Common myeloid progenitor, CD34-positive (primary cell): ENCODE data around the gene DDC.
"Not testable (repeated sequence)": the region's sequence is repeated elsewhere in the genome, so short reads cannot be mapped to it uniquely, and the experiment has no call there.

Experiments
- CTCF ChIA-PET: fragments of 350-600 bp; sonication (Branson Sonifier 250); formaldehyde crosslinking; loops from one replicate; lab custom pipeline; 2021; ENCODE audit warnings: antibody characterized with exemption; lab: Charles Lee
- POLR2A ChIA-PET: fragments of 350-600 bp; sonication (Branson Sonifier 250); formaldehyde crosslinking; loops from one replicate; lab custom pipeline; 2021; ENCODE audit warnings: antibody characterized with exemption; lab: Charles Lee
- DNase-seq, 3 donors: peaks; one replicate each; pipeline versions ENCODE4 v3.0.0 to v3.0.0-alpha.2; 2013
- H3K27ac ChIP-seq, 2 experiments: 1 replicate in 1 of 2; 2 replicates in 1 of 2; pipeline ENCODE4 v1.7.0; 2013; ENCODE audit warnings: inconsistent platforms in 2 of 2, low read length in 2 of 2, mild to moderate bottlenecking in 2 of 2, low read depth in 1 of 2, moderate library complexity in 1 of 2; ENCODE audit not compliant: severe bottlenecking in 2 of 2, insufficient read depth in 1 of 2, poor library complexity in 1 of 2
- H3K27me3 ChIP-seq, 5 experiments: replicated peaks in 2 of 5; 1 replicate in 3 of 5; 2 replicates in 2 of 5; pipeline versions ENCODE4 v1.6.1 to v1.7.0; 2013; ENCODE audit warnings: low read length in 4 of 5, mild to moderate bottlenecking in 2 of 5, moderate library complexity in 2 of 5, inconsistent platforms in 1 of 5; ENCODE audit not compliant: insufficient read depth in 5 of 5, control insufficient read depth in 4 of 5
- H3K36me3 ChIP-seq, 4 experiments: 1 replicate in 2 of 4; 2 replicates in 2 of 4; pipeline versions ENCODE4 v1.6.1 to v1.7.0; 2013; ENCODE audit warnings: low read length in 3 of 4, control low read depth in 1 of 4, mild to moderate bottlenecking in 1 of 4; ENCODE audit not compliant: control insufficient read depth in 4 of 4, insufficient read depth in 4 of 4
- H3K4me1 ChIP-seq, 4 experiments: 1 replicate in 3 of 4; 2 replicates in 1 of 4; pipeline versions ENCODE4 v1.6.1 to v1.7.1; 2013; ENCODE audit warnings: low read length in 3 of 4, mild to moderate bottlenecking in 3 of 4, control low read depth in 1 of 4, inconsistent platforms in 1 of 4, moderate library complexity in 1 of 4; ENCODE audit not compliant: control insufficient read depth in 4 of 4, insufficient read depth in 4 of 4; ENCODE audit errors: control extremely low read depth in 1 of 4
- H3K4me3 ChIP-seq, 7 experiments: 1 replicate in 4 of 7; 2 replicates in 3 of 7; pipeline versions ENCODE4 v1.5.1 to v1.7.0; 2013; ENCODE audit warnings: mild to moderate bottlenecking in 7 of 7, low read length in 6 of 7, moderate library complexity in 6 of 7, inconsistent platforms in 2 of 7, low read depth in 2 of 7, control low read depth in 1 of 7; ENCODE audit not compliant: insufficient read depth in 4 of 7, control insufficient read depth in 1 of 7; ENCODE audit errors: extremely low read depth in 1 of 7
- H3K9me3 ChIP-seq, 5 experiments: 1 replicate in 4 of 5; 2 replicates in 1 of 5; pipeline versions ENCODE4 v1.6.1 to v1.7.1; 2013; ENCODE audit warnings: low read length in 4 of 5, mild to moderate bottlenecking in 2 of 5, inconsistent platforms in 1 of 5, low read depth in 1 of 5, moderate library complexity in 1 of 5; ENCODE audit not compliant: control insufficient read depth in 4 of 5, insufficient read depth in 2 of 5; ENCODE audit errors: control extremely low read depth in 1 of 5
- WGBS: methylation state at CpG from one replicate; pipeline ENCODE4 v1.1.5; 2013; ENCODE audit not compliant: insufficient coverage; 5-methylcytosine and 5-hydroxymethylcytosine counted together

Gene DDC

DNA sequence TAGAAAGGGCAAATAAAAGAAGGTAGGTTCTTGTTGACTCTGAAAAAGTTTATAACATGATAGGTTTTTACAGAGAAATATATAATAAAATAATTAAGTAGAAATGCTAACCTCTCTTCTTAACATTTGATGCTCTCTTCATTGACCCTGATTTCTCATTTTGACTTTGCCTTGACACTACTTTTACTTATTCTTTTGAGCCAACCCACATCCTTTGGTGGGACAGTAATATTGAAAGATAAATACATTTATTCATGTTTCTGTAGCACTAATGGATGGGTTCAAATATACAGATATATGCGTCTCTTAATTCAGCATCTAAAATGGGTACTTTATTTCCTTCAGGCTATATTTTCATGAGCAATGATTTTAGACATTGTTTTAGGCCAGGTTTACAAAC is 34.4 kb downstream of the DDC start:
- WGBS = no CpG with 5 or more reads among the region's 1 CpG
- ChIA-PET CTCF (interaction anchor here (1.2 kb wide), 1 partner anchor 10 kb away, joined by 3 read pairs; no protein-coding TSS in a partner anchor), POLR2A (no interaction called here)
- no peak overlapping the region for H3K4me3 ChIP-seq
- H3K36me3 ChIP-seq = no peaks in the 10 kb centered on the region
- no peaks in the 10 kb centered on the region for H3K9me3 ChIP-seq
- no peak for DNase-seq
- no peak overlapping the region for H3K27ac ChIP-seq
- no peaks in the 10 kb centered on the region for H3K27me3 ChIP-seq
- H3K4me1 ChIP-seq = peaks cover 0 to 7% (median 5%) of the 10 kb centered on the region in 4 experiments

DNA sequence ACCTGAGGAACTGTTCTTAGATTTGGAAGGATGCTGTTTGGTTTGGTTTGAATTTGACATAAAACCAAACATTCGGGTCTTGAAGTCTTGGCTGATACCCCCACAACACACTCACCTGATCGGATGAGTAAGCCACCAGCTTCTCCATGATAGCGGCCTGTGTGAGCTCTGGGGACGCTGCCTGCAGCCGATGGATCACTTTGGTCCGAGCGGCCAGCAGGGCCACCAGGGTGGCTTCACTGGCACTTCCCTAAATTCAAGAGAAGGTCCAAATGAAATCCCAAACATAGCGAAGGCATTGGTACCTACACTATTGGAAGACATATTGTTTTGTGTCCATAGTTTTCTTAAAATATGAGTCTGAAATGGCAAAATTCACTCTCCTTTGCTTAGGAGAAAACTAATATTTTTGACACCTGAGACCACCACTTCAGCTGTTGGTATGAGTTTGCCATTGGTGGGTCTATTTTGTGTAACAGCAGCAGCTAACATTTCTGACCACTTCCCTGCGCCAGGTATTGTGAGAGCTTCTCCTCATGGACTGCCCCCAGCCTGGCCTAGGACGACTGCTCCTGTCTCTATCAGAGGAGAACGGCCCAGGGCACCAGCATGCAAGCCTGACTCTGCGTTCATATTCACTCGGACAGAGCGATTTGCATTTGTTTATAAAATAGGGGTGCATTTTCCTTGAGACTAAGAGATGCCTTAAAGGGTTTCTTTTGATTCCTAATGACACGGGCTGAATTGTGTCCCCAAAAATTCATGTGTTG is 35.9 kb downstream of the DDC start:
- Histone ChIP-seq H3K4me1 (peaks cover 0 to under 1% (median 0%) of the 10 kb centered on the region in 4 experiments), H3K27ac (no peak overlapping the region), H3K36me3 (no peaks in the 10 kb centered on the region), H3K4me3 (no peak overlapping the region), H3K27me3 (no peaks in the 10 kb centered on the region), H3K9me3 (no peaks in the 10 kb centered on the region)
- WGBS = 89% methylated on average over 8 of the region's 15 CpGs
- ChIA-PET CTCF (interaction anchor here (1.0 kb wide), 1 partner anchor 24 kb away, joined by 3 read pairs; no protein-coding TSS in a partner anchor), POLR2A (interaction anchor here (0.6 kb wide), 1 partner anchor 74 kb away, joined by 3 read pairs; no protein-coding TSS in a partner anchor)
- DNase-seq = no peak

DNA sequence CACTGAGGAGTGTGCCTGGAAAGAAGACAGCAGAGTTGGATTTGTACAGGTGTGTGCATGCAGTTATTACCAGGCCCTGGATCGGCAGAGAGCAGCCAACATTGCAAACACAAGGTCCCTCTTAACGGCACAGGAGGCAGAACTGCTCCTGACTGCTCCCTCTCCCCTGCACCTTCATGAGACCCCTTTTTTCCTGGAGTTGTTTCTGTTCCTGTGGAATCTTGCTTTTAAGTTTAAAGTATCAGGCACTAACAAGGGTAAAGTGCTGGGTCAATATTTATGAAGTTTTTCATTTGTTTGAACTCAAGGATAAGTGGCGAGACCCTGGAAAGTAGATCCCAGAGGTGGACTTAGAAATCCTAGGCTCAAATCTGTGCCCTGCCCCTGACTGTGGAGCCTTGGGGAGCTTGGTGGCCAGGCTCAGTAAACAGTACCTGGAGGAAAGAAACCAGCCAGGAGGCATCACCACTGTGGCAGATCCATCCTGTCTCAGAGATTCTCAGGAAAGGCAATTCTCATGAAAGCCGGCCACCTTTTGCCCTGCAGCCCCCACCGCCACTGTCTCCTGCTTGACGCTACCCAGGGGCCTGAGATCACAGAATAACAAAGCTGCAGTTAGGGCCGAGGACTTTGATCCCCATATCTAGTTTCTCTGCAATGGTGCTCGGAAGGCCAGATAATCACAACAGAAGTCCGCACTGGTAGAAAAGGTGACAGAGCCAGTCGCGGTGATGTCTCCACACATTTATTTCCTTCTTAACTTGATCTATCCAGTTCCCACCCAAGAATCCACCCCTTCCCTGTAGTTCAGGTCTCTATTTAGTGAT is 36.7 kb downstream of the DDC start:
- WGBS = 88% methylated on average over 11 of the region's 11 CpGs
- no peaks in the 10 kb centered on the region for H3K36me3 ChIP-seq
- CTCF ChIA-PET = interaction anchor here (1.0 kb wide), 1 partner anchor 23 kb away, joined by 3 read pairs; no protein-coding TSS in a partner anchor

DNA sequence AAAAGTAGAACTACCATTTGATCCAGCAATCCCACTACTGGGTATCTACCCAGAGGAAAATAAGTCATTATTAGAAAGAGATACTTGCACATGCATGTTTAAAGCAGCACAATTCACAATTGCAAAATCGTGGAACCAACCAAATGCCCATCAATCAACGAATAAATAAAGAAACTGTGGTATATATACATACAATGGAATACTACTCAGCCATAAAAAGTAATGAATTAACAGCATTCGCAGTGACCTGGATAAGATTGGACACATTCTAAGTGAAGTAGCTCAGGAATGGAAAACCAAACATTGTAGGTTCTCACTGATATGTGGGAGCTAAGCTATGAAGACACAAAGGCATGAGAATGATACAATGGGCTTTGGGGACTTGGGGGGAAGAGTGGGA is 45.9 kb downstream of the DDC start:
- CTCF ChIA-PET, H3K27me3 ChIP-seq, H3K27ac ChIP-seq, H3K4me1 ChIP-seq, H3K4me3 ChIP-seq, POLR2A ChIA-PET, DNase-seq, H3K36me3 ChIP-seq: not testable (repeated sequence)
- H3K9me3 ChIP-seq = peaks cover 0 to 12% (median 0%) of the 10 kb centered on the region in 5 experiments
- no CpG with 5 or more reads among the region's 3 CpGs for WGBS

More for the DNA sequence above, 36.7 kb downstream of the DDC start:
- H3K9me3 ChIP-seq = no peaks in the 10 kb centered on the region
- no peak overlapping the region for H3K27ac ChIP-seq
- H3K27me3 ChIP-seq = no peaks in the 10 kb centered on the region
- DNase-seq = no peak
- POLR2A ChIA-PET = no interaction called here
- no peak overlapping the region for H3K4me3 ChIP-seq
- H3K4me1 ChIP-seq = no peaks in the 10 kb centered on the region

DNA sequence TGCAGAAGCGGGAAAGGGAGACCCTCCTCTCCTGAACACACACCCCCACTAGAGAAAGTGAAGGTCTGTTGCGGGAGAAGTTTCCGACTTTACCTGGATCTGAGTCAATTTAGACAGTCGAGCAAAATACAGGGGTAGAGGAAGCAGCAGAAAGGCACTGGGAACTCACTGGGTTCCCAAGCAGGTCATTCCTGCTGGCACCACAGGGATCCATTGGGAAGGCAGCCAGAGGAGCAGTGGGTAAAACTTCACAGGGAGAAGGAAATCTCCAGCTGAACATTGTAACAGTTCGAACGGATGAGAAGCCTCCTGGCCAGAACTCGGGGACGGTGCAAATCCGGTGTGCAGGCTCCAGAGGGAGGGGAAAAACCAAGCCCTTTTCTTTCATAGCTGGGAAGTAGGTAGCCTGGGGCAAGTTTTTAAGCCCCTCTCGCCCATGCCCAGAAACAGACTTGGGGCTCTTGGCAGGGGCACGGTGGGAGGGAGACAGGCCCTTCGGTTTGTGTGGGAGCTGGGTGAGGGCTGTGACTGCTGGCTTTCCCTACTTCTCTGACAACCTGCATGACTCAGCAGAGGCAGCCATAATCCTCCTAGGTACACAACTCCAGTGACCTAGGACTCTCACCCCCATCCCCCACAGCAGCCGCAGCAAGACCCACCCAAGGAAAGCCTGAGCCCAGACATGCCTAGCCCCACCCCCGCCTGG is 51.9 kb downstream of the DDC start:
- WGBS = 93% methylated on average over 11 of the region's 14 CpGs
- CTCF ChIA-PET = no interaction called here
- no peak overlapping the region for H3K27ac ChIP-seq
- H3K9me3 ChIP-seq = peaks cover 0 to 5% (median 0%) of the 10 kb centered on the region in 5 experiments
- DNase-seq = no peak
- POLR2A ChIA-PET = no interaction called here
- H3K4me3 ChIP-seq = no peak overlapping the region
- no peaks in the 10 kb centered on the region for H3K27me3 ChIP-seq
- no peaks in the 10 kb centered on the region for H3K36me3 ChIP-seq
- peaks cover 0 to 6% (median 0%) of the 10 kb centered on the region in 4 experiments for H3K4me1 ChIP-seq

DNA sequence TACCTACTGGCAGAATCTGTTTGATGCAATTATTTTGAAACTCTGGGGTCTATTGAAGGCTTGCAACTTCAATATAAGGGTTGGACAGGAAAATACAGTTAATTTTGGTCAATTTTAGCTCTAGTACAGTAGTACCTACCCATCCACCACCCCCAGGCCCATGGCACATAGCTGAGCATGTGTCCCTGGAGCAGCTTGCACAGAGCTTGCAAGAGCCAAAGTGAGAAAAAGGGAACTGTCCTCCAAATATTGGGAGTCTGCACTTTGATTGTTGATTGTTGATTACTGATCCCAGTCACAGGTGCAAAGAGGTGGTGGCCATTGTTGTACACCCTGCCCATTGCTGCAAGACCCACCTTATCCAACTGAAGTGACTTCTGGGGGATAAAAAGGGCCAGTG is 52.8 kb downstream of the DDC start:
- CTCF ChIA-PET = no interaction called here
- H3K9me3 ChIP-seq = peaks cover 0 to 3% (median 0%) of the 10 kb centered on the region in 5 experiments
- H3K4me3 ChIP-seq = no peak overlapping the region
- POLR2A ChIA-PET = no interaction called here
- no peaks in the 10 kb centered on the region for H3K27me3 ChIP-seq
- peaks cover 0 to 11% (median 0%) of the 10 kb centered on the region in 4 experiments for H3K4me1 ChIP-seq
- no peak for DNase-seq
- no peak overlapping the region for H3K27ac ChIP-seq
- H3K36me3 ChIP-seq = no peaks in the 10 kb centered on the region
